SK-N-DZ (cell line): ENCODE data around the gene S100A3.
A peak's percentile ranks its signal among the peaks of the same experiment; 100 is the strongest.

Experiments used
- DNase-seq: peaks from one replicate; pipeline ENCODE4 v3.0.0-alpha.2; 2015; ENCODE audit warnings: low spot score

S100A3 gene

DNA sequence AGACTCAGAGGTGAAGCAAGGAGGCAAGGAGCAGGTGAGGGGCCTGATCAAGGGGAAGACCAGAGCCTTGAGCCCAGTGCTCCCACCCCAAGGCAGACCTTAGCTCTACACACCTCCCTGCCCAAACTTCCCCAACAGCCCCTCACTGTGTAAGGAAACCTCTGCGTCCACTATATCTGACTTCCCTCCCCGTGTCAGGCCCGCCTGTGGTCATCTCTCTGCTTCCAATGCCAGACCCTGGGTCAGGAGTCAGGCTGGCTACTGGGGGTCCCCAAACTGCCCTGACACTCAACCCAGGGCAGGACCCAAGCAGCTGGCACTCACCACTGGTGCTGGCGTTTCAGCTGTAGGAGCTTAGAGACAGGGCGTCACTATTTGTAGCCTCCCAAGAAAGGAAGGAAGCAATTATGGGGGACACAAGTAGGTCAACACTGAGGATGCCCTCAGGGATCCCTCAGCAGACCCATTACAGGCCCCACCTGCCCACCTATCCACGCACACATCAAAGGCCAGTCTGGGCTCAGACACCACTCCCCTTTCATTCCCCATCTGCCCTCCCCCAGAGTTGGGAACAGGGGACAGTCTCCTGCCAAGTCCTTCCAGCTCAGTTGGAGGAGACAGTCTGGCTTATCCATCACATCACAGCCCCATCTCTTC lies 811 bp upstream of the S100A3 start:
- DNase-seq: no peak

DNA sequence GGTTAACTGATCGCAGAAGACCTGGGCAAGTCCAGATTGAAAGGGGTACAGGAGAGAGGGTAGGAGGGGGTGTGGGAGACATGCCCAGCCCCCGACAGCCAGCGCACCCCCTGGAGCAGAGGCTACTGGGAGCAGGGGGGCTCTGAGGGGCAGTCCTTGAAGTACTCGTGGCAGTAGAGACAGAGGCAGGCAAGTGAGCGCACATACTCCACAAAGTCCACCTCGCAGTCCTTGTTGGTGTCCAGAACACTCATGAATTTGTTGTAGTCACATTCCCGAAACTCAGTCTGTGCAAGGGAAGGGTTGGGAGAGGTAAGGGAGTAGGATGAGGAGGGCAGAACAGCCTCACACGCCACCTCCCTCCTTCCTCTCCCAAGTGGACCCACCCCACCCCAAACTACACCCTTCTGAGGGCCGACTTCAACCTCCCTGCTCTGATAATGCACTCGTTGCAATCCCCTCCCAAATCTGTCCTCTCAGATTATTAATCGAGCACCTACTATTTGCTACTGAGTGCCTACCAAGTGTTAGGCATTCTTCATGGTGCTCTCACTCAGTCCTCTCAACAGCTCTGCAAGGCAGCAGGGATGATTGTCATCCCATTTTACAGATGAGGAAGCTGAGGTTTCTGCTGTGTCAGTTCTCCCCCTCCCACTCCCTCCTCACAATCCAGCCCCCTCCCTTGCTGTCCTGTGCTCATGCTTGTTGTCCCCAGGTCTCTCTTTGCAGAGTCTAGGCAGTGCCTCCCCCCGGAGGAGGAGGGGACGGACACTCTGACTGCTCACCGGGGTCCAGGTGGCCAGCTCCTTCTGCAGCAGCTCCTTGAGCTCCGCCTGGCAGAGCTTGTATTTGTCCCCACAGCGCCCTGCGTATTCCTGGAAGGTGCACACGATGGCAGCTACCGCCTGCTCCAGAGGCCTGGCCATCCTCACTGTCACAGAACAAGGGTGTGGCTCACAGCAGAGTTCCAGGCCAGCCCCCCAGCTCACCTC lies 1.2 kb downstream of the S100A3 start:
- peak; percentile 67 for DNase-seq

DNA sequence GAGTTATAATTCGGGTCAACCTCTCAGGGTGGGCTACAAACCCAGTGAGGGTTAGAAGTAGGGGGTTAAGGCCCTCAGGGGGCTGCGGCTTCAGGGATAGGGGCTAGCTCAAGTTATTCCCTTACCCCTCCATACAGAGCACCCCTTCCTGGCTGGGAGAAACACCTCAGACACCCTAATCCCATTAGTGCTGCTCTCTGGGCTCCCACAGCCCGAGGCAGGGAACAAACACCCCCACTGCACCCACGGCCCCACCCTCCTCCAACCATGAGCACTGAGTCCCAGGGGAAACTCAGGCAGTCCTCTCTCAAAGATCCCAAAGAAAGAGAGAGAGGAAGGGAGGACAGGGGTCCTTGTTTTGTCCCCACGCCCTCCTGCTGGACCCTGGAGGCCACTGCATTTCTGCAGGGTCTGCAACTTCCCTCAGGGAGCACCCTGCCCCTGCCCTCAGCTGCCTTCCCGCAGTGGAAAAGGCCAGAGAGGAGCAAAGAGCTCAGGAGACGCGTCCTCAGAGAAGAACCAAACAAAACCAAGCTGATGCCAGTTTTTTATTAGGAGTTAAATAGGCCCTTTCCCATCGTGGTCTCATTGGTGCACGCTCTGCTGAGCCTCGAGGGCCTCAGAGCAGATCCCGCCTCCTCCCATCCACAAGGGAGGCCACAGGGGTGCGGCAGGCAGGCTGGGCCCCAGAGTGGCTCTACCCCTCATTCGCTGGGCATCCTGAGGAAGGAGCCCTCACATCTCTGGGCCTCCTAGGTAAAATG lies 2.1 kb downstream of the S100A3 start:
- no peak for DNase-seq

DNA sequence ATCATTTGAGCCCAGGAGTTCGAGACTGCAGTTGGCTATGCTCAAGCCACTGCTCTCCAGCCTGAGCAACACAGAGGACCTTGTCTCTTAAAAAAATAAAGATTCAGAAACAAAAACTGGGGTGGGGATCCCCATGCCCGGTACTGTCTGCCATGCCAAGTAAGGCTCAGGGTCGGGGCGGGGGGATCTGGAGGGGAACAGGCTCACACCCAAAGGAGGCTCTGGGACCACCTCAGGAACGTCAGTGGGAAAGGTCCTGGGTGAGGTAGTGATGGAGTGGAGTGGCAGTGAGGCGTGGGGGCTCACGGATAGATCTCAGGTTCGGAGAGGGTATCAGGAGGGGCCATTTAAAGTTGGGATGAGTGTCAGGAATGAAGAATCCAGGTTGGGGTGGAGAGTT lies 2.7 kb downstream of the S100A3 start:
- DNase-seq: no peak

DNA sequence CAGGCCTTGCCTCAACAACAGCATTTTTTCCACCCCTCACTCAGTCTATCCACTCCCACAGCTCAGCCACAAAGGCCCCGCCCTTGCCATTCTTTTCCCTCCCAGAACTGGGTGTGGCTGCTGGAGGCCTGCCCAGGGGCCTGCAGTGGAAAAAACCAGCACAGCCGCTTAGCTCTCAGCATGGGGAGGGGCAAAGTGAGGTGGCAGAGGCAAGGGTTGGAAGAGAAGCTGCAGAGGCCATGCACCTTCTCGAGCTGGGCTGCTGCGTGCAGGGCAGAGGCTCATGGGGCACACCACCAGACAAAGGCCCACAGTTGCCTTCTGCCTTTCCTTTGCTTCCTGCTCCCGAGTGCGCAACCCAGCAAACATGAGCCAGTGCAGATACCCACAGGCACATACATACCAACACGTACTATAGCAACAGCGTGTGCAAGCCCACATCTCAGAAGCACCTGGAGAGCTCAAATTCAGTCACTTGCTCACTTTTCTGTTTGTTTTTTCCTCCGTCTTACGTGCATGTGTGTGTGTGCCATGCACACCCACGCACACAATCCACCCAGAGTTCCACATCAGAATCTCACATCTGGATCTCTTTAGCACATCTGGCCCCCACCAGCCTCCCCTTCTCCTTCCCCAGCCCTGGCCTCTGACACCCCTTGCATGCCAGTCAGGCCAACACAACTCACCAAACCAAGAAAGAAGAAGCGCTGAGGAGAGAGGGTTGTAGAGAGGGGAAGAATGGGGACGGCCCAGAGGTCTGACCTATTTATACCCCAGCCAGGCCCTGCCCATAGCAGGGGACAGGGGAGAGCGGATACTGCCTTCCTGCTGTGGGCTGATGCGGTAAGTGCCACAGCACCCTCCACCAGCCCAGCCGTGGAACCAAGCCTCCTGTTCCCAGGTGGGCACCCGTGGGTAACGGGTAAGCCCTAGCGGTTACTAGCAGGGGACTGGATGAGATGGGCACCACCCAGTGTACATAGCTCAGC lies 3.7 kb downstream of the S100A3 start, which contains the start of gene S100A4:
S100A4 (minus strand) TSS at position 740 of the 989 bp plus-strand sequence. CDS start 1,012 bp downstream, outside the sequence.
- DNase-seq: peak; percentile 90

DNA sequence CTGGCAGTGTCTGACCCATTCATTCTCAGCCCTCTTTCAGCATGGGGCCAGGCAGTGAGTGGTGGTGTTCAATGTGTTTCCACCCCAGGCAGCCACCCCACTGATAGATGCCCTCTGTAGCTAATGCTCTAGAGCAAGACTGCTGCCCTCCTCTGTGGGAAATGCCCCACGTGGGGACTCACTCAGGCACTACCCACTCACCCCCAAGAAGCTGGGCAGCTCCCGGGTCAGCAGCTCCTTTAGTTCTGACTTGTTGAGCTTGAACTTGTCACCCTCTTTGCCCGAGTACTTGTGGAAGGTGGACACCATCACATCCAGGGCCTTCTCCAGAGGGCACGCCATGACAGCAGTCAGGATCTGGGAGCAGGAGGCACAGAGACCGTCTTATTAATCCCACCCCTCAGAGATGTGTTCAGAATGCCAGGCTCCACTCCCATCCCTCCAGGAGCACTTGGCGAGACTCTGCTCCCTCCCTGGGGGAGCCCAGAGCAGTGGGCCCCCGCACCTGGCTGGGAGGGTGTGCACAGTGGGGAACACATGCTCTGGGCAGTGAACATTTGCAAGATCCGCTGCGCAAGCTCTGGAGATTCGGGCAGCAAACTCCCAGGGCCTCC lies 4.5 kb downstream of the S100A3 start:
- no peak for DNase-seq

DNA sequence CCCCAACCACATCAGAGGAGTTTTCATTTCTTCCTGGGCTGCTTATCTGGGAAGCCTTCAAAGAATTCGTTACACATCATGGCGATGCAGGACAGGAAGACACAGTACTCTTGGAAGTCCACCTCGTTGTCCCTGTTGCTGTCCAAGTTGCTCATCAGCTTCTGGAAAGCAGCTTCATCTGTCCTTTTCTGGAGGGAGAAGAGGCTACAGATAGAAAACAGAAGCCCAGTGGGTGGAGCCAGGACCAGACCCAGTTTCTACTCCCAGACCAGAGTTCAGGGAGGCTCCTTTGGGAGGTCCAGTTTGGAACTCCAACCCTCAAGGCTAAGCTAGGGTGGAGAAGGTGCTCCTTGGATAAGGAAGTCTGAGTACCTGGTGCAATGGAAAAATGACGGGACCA lies 5.3 kb downstream of the S100A3 start:
- DNase-seq: no peak

DNA sequence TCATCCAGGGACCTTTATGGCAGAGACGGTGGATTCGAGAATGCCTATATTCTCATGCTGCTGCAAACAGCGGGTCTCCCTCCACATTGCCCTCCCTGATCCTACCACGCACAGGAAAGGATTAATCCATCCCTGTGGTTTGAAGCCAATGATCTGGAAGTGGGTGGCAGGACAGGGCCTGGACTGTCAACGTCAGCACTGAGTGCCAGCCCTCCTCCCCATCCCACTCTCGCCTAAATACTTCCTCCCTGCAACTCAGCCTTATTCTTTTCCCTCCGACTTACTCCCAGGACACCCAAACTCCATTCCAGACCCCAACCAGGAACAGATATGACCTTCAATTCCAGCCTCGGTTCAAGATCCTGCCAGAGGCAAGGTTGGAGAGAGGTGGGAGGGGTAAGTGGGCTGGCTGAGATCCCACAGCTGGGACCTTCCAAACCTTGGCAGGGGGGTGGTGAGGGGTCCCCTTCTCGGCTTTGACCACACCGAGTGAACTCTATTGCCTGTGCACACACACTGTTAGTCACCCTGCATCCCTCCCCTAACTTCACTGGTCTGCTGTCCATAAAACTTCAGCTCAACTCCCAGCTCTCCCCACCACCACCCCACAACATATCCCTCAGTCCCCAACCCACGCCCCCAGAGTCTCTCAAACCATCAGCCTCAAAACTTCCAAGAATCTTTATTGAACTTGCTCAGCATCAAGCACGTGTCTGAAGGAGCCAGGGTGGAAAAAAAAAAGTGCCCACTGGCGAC lies 5.9 kb downstream of the S100A3 start:
- no peak for DNase-seq

DNA sequence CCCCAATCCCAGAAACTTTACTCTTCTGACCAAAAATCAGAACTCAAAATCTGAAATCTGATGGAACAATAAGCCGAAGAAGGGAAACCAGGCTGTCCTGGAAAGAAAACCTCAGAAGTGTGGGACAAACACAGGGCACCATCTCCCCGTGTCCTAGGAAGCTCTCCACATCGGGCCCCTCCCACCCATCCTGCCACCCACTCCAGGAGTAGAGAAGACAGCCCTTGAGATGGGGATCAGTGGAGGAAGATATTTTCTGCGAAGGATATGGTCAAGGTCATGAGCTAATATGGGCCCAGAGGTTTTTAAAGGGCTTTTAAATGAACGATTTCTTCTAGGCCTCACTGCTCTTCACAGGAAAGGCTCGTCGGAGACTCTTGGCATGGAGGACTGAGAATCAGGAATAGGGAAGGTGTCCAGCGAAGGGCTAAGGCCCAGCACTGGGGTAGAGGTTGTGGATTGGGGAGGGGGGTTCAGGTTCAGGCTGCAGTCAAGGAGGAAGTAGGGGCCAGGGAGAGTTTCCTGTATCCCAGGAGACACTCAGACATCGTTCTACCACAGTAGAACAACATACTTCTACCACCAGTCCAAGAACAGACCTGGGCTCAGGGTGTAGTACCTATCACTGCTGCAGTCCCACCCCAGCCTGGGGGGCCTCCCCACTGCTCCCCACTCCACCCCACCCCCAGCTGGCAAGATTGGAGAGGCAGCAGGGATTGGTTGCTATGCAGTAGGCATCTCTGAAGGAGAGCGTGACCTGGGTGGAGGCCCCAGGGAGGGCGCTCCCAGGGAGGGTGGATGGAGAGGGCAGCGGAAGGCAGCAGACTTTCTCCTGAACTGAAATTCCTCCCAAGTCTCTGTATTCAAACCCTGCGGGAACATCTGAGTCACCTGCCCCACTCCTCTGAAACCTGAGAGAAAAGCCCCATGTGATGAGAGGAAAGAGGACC lies 7.1 kb downstream of the S100A3 start:
- DNase-seq: no peak

DNA sequence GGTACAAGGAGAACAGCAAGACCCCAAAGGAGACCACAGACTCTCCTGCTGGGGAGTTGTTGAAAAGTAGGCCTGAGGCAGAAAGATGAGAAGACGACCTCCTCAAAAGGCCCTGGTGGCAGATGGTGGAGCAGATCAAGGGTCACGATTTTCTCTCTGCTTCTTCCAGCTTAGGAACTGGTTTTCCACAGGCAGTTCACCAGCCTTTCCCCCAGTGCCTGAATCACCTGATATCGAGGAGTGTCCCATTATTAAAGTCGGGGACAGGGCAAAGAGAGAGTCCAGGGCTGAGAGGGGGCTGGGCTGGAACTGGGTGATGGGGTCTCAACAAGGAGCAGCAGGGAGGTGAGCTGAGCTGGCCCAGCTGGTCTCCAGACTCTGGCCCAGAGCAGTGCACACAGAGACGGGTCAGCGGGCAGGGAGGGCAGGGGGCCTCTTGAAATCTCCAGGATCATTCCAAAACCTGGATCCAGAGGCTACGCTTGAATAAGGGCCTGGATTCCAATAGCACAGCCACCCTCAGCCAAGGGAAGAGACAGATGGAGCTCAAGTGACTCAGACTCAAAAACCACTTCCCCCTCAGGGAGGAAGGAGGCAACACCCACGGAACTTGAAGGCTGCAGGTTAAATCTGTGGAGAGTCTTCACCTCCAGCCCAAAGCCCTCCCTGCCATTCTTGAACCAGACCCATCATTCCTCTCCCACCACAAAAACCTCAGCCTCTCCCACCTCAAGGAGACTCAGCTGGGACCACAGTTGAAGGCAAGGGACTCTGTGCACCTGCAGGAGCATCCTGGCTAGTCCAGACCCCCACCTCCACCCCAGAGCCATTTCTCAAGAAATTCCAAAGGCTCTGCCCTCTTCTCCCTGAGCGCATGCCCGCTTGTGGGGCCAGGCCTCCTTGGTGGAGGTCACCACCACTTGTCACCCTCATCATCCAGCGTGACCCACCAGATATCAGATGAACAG lies 8.4 kb downstream of the S100A3 start, which contains the start of gene S100A5:
S100A5 (minus strand) TSS at position 541 of the 968 bp plus-strand sequence. CDS start 743 bp downstream, outside the sequence.
- DNase-seq: no peak

DNA sequence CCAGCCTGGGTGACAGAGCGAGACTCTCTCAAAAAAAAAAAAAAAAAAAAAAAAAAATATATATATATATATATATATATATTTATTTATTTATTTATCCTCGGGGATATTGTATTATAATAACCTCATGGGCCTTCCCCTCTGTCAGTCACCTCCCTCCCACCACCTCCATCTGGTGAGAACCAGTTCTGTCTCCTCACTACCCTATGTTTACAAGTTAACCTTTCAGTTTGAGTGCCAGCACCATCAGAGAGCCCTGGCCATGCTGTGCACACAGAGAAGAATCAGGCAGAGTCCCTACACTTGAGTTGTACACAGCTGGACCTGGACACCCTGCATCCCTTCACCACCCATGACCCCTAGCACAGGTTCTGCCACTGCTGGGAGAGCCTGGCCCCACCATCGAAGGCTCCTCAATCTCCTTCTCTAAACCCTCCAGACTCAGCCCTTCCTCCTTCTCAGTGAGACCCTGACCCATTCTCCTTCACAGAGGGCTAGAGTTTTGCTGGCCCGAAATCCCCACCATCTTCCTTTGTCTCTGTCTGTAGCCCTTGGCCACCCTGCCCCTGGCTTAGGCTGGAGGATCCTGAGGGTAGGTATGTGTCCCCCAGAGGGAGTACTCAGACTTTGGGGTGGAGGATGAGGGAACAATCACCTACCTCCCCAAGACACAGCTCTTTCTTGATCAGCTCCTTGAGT lies 9.5 kb downstream of the S100A3 start:
- no peak for DNase-seq

DNA sequence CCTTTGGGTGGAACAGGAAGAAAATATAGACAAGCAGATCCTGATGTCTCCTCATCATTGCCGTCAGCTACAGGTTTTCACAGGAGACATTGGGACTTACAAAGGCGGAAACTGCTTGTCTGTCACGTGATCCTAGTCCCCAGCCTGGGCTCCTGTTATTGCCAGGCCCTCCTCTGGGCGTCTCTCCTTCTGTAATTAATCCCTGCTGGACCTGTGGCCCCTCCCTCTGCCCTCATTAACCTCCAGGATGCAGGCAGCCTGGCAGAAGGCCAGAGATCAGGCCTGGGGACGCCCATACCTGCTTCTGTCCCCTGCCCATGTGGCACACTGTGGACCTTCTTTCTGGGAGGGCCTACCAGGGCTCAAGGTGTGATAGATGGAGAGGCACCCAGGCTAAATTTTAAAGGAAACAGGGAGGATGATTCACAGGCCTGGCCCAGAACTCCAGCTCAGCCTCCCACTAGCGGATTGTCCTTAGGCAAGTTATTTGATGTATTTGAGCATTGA lies 10.7 kb downstream of the S100A3 start:
- DNase-seq: peak; percentile 83

DNA sequence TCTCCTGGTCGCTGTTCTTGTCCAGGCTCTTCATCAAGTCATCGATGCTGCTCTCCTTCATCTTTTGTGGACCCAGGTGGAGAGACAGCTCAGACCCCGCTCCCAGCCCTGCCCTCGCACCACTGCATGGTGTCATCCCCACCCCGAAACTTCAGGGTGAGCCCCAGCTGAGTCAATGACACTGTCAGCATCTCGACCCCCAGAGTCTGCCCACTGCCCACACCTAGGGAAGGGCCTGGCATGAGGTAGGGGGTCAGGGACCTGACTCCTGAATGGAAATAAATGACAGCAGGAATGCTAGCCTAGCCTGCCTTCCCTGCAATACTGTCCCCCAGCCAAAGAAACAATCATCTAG lies 11.7 kb downstream of the S100A3 start:
- no peak for DNase-seq

DNA sequence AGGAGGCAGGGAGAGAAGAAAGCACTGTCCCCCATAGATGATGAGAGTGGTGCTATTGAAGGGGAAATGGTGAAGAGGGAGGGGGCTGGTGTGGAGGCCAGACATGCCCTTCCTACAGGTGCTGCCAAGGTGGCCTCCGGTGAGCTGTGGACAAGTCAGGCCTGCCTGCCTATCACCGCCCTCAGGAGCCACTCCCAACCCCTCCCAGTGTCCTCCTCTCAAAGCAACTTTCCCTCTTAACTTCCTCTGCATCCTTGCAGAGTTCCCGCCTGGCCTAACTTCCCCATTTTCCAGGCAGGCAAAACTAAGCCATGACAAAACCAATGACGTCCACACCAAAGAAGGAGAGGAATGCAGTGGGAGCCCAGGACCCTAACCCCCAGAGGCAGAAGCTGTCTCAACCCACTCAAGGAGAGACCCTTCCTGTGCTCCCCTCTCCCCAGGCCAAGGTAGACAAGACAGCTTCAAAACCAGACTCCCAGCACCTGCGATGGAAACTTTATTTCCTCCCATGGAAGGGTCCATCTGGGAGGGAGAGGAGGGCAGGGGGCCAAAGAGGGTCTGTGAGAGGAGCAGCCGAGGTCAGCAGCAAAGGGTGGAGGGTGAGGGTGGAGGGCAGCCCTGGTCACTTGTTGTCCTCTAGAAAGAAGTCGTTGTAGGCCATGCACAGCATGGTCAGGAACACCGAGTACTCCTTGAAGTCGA lies 12.2 kb downstream of the S100A3 start:
- DNase-seq: no peak

DNA sequence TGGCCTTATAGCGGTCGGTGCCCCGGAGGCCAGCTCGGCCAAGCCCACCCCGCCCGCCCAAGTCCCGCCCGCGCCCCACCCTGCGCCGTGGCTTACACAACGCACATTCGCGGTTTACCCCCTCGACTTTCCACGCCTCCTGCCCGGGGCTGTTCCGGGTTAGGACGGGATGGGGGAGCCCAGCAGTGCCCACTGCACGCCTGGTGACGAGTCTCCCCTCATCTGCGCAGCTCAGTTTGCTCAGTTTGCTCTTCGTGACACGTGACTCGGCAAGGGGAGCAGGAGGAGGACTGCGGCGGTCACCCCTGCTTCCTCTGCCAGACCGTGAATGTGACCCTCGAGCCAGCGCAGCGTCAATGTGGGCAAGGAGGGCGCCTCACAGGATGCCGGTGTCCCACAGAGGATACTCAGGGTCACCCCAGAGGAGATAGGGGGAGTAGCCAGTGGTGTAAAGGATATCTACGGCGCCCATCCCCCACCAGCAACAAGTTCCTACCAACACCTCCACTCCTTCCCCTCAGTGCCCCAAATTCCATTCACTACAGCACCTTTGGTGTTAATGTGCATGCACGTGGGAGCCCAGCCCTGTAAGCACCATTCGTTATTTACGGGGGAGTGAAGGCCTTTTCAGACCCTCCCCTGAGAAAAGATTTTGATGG lies 12.9 kb downstream of the S100A3 start:
- no peak for DNase-seq
